ENCODE results near the gene SAFB2.

The SAFB2 gene

GRCh38 chr19:5537870-5538269, 84.7 kb downstream of the SAFB2 start:
- Histone ChIP-seq H3K9me3 (ENCODE audit: control insufficient read depth, insufficient read depth, low read depth, low read length) (no peaks in the 10 kb centered on the region), H3K36me3 (ENCODE audit: control insufficient read depth in 2 of 2, insufficient read depth in 1 of 2, low read length in 2 of 2) (no peaks in the 10 kb centered on the region), H3K27ac (ENCODE audit: extremely low read depth, low read depth, low read length) (no peak overlapping the region), H3K4me1 (ENCODE audit: control insufficient read depth, insufficient read depth, low read length) (no peaks in the 10 kb centered on the region; the same call in 1 of the 2 replicates), H3K4me3 (ENCODE audit: low read depth, low read length) (no peak overlapping the region)
- no peak for TF ChIP-seq ZBTB8A (tag by site-specific recombination; IDR thresholded peaks at IDR 0.05)
- TF ChIP-seq ZFHX2 (tag by site-specific recombination; conservative IDR thresholded peaks at IDR 0.05), result peak; percentile 70
- TF ChIP-seq EGR2 (tag by site-specific recombination; IDR thresholded peaks at IDR 0.05; ENCODE audit: low read depth), result 0 out of 2 replicates have a peak, but pooled peaks have one; percentile 25
- ChIA-PET POLR2A (no interaction called here), CTCF (interaction anchor here (1.3 to 1.9 kb wide), 2 partner anchors 15 to 23 kb away, joined by 3 to 6 read pairs; no protein-coding TSS in a partner anchor)
